GM19455 (cell line): ENCODE data around the gene TWF2.

Source experiments
- ATAC-seq: cut with Tn5 transposase; IDR thresholded peaks from one replicate; pipeline ENCODE4 v1.9.1; 2021; ENCODE audit not compliant: unreplicated experiment

TWF2 gene

GRCh38 chr3:52183786-52184445, 55.0 kb downstream of the TWF2 start:
- no peak for ATAC-seq

GRCh38 chr3:52182691-52183090, 56.3 kb downstream of the TWF2 start:
- ATAC-seq = no peak

- no peak for ATAC-seq
Measured at GRCh38 chr3:52182196-52182595, 56.8 kb downstream of the TWF2 start.

- ATAC-seq = no peak
Measured at GRCh38 chr3:52181543-52181942, 57.4 kb downstream of the TWF2 start.
